Activated gamma-delta T cell treated with anti-CD3 and anti-CD28 coated beads, Interleukin-2, amount 50 U/mL, for 16 hours (primary cell): ENCODE data around the gene ITGAE.

ENCODE experiments used
- DNase-seq: peaks from one replicate; pipeline ENCODE4 v3.0.0-alpha.2; 2020; ENCODE audit warnings: low read depth

The ITGAE gene

GRCh38 chr17:3667366-3668278 is 133.4 kb downstream of the ITGAE start:
- peak; percentile 3 for DNase-seq

GRCh38 chr17:3666516-3666915 is 134.5 kb downstream of the ITGAE start:
- DNase-seq, result no peak

GRCh38 chr17:3665834-3666233 is 135.2 kb downstream of the ITGAE start:
- DNase-seq, result no peak
